ENCODE measurements around the gene PITPNC1.

The PITPNC1 gene

DNA sequence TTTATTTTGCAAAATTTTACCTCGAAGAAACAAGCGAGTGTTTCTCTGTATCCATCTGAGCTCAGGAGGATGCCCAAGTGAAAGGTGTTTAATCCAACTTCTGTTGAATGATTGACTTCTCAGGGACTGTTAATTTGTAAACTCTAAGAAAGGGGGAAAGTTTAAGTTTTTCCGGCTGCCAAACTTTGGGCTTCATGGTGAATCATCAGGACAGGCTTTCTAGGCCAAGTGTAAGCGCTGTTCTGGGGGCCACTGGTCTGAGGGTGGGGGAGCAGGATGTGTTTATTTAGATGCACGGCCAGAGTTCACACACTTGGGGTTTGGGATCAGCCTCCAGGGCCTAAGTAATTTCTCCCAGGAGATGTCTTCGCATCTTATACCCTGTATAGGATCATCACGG, 110.4 kb downstream of the PITPNC1 start:
- no peak overlapping the region for H3K4me3 ChIP-seq (replicated peaks; ENCODE audit: low read depth, low read length)
- TF ChIP-seq, protein P1, sequence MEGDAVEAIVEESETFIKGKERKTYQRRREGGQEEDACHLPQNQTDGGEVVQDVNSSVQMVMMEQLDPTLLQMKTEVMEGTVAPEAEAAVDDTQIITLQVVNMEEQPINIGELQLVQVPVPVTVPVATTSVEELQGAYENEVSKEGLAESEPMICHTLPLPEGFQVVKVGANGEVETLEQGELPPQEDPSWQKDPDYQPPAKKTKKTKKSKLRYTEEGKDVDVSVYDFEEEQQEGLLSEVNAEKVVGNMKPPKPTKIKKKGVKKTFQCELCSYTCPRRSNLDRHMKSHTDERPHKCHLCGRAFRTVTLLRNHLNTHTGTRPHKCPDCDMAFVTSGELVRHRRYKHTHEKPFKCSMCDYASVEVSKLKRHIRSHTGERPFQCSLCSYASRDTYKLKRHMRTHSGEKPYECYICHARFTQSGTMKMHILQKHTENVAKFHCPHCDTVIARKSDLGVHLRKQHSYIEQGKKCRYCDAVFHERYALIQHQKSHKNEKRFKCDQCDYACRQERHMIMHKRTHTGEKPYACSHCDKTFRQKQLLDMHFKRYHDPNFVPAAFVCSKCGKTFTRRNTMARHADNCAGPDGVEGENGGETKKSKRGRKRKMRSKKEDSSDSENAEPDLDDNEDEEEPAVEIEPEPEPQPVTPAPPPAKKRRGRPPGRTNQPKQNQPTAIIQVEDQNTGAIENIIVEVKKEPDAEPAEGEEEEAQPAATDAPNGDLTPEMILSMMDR (IDR thresholded peaks at IDR 0.05; ENCODE audit: low read length, missing control alignments) = no peak
- peak; percentile 20 for DNase-seq (ENCODE audit: low read depth)

DNA sequence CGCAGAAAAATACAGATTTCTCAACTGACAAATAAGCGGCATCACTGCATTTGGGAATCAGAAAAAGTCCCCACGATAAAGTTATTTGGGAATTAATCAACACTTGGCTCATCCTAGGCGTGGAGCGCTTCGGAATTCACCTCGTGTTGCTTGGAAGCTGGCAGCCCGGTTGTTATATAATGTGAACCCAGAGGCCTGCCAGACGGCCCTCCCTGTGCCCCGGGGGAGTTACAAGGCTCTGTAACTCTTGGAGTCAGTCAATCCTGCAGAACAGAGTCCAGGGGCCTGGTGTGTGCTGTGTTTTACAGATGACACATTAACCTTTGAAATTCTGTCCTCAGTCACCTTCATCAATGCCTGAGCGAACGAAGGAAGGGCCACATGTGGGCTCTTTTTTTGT, 111.1 kb downstream of the PITPNC1 start:
- no peak overlapping the region for H3K4me3 ChIP-seq (replicated peaks; ENCODE audit: low read depth, low read length)
- peak; percentile 24 for DNase-seq (ENCODE audit: low read depth)
- TF ChIP-seq, protein P1 (IDR thresholded peaks at IDR 0.05; ENCODE audit: low read length, missing control alignments) = no peak

DNA sequence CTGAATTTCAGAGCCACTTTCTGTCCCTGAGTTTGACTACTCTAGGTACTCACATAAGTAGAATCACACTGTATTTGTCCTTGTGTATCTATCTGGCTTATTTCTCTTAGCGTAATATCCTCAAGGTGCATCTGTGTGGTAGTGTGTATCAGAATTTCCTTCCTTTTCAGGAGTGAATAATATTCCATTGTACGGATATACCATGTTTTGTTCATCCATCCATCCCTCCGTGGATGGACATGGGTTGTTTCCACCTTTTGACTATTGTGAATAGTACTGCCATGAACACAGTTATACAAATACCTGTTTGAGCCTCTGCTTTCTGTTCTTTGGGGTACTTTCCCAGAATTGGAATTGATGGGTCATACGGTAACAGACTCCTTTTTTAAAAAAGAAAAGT, 111.7 kb downstream of the PITPNC1 start:
- TF ChIP-seq, protein P1 (IDR thresholded peaks at IDR 0.05; ENCODE audit: low read length, missing control alignments) = no peak
- DNase-seq (ENCODE audit: low read depth) = no peak
- no peak overlapping the region for H3K4me3 ChIP-seq (replicated peaks; ENCODE audit: low read depth, low read length)

DNA sequence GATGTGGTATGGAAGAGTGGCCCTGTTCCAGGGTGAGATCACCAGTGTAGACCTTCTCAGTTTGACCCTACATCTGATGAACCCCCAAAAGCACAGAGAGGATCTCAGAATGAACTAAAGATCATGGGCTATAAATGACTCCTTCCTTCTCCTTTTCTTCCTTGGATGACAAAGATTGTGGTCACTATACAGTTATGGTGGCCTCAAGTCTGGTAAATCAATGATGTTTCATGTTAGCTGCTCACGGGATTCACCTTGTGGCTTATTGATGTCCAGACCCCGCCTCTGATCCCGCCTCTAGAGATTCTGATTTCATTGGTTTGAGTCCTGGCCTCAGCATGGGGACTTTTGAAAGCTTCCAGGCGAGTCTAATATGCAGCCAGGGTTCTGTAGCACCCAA, 112.2 kb downstream of the PITPNC1 start:
- no peak overlapping the region for H3K4me3 ChIP-seq (replicated peaks; ENCODE audit: low read depth, low read length)
- no peak for DNase-seq (ENCODE audit: low read depth)

DNA sequence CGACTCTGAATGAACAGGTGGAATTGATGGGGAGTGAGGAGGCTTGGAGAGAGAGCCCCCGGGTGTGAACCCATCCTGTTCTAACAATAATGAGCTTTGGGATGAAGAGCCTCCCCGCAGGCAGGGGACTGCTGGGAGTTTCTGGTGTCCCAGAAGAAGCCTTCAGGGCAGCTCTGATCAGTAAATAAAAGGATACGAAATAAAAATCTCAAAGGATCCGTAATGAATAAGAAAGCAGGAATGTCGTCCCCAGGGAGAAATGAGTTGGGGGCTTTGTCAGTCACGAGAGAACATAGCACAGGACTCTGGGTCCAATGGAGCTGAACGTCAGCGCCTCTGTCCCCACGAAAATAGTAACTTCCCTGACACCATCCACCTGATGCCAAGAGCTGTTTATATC, 113.4 kb downstream of the PITPNC1 start:
- H3K4me3 ChIP-seq (replicated peaks; ENCODE audit: low read depth, low read length) = peak overlapping the region; percentile 36
- DNase-seq (ENCODE audit: low read depth) = no peak
- TF ChIP-seq, protein P1 (IDR thresholded peaks at IDR 0.05; ENCODE audit: low read length, missing control alignments) = no peak

More for the DNA sequence above, 112.2 kb downstream of the PITPNC1 start:
- TF ChIP-seq, protein P1 (IDR thresholded peaks at IDR 0.05; ENCODE audit: low read length, missing control alignments) = no peak

DNA sequence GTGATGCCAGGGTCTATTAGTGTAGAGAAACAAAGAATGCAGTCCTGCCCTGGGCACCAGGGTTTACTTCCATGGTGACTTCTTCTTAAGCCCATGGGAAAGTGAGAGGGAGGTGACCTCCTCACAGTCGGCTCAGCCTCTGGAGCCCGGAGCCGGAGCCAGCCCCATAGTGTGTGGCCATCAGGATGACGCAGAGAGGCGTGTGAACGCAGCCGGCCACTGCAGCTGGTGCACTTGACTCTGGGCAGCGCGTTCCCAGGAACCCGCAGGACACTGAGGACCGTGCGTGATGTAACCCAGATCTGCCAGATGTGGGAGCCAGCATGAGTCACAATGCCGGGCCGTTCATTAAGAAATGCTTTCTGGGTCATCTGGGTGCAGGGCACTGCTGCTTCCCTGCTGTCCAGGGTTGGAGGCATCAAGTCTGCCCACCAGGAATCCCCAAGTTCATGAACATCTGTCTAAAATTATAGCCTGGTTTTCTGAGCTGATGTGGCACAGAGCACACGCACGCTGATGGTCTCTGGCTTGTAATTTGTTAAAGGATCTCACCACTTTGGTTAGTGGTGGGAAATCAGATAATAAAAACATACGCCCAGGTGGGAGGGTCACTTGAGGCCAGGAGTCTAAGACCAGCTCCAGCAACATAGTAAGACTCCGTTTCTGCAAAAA, 114.1 kb downstream of the PITPNC1 start:
- peak overlapping the region; percentile 36 for H3K4me3 ChIP-seq (replicated peaks; ENCODE audit: low read depth, low read length)
- peak; percentile 98 for DNase-seq (ENCODE audit: low read depth)
- TF ChIP-seq, protein P1 (IDR thresholded peaks at IDR 0.05; ENCODE audit: low read length, missing control alignments) = no peak

DNA sequence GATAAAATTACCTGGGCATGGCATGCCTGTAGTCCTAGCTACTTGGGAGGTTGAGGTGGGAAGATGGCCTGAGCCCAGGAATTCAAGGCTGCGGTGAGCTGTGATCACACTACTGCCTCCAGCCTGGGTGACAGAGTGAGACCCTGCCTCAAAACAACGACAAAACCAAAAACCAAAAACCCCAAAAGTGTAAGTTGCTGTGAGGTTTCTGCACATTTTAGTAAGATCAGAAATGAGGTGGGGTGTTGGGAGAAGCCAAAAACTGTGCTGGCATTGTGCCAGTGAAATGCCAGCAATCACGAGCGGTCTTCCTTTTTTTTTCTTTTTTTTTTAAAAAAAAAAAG, 114.6 kb downstream of the PITPNC1 start:
- no peak for DNase-seq (ENCODE audit: low read depth)
- TF ChIP-seq, protein P1 (IDR thresholded peaks at IDR 0.05; ENCODE audit: low read length, missing control alignments) = no peak
- no peak overlapping the region for H3K4me3 ChIP-seq (replicated peaks; ENCODE audit: low read depth, low read length)
